Heart right ventricle (tissue), 16 donors: ENCODE results near the gene HRH3. TPM values are rescaled to one million over a fixed set of nuclear protein-coding genes. Genes with fewer than 3 reads are reported as not detected.
A peak's percentile ranks its signal among the peaks of the same experiment; 100 is the strongest.

Source experiments
- ATAC-seq, 8 donors: fragments of 200-7000 bp; cut with Tn5 transposase; one replicate each; pipeline ENCODE4 v1.9.1; 2020; ENCODE audit warnings: mild to moderate bottlenecking in 8 of 8, moderate library complexity in 8 of 8, moderate number of reproducible peaks in 1 of 8
- DNase-seq, 2 donors: peaks; one replicate each; pipeline ENCODE4 v3.0.0-alpha.2; 2020
- H3K27ac ChIP-seq, 10 donors: fragments of 200-600 bp; sonication (generic) in 2 of 10; one replicate each; pipeline versions ENCODE4 v1.5.0 to v1.8.0; 2020 to 2022; ENCODE audit warnings: mild to moderate bottlenecking in 3 of 10
- H3K27me3 ChIP-seq, 7 donors: fragments of 200-600 bp; one replicate each; pipeline ENCODE4 v1.8.0; 2021 to 2022; ENCODE audit warnings: mild to moderate bottlenecking in 2 of 7
- H3K36me3 ChIP-seq, 9 donors: fragments of 200-600 bp; sonication (generic) in 1 of 9; one replicate each; pipeline versions ENCODE4 v1.5.0 to v1.8.0; 2020 to 2022; ENCODE audit warnings: mild to moderate bottlenecking in 2 of 9
- H3K4me1 ChIP-seq, 9 donors: fragments of 200-600 bp; sonication (generic) in 1 of 9; one replicate each; pipeline versions ENCODE4 v1.5.0 to v1.8.0; 2020 to 2022; ENCODE audit warnings: mild to moderate bottlenecking in 4 of 9
- H3K4me3 ChIP-seq, 10 donors: fragments of 200-600 bp; sonication (generic) in 2 of 10; one replicate each; pipeline versions ENCODE4 v1.5.0 to v1.8.0; 2020 to 2022; ENCODE audit warnings: mild to moderate bottlenecking in 7 of 10, moderate library complexity in 2 of 10
- H3K9me3 ChIP-seq, 11 donors: fragments of 200-600 bp in 10 of 11; sonication (generic) in 2 of 11; one replicate each; pipeline versions ENCODE4 v1.5.0 to v1.8.0; 2013 to 2022; ENCODE audit warnings: mild to moderate bottlenecking in 2 of 11, control low read depth in 1 of 11, moderate library complexity in 1 of 11
- CTCF ChIP-seq, 9 donors: fragments of 200-600 bp; sonication (generic) in 2 of 9; IDR thresholded peaks; one replicate each; pipeline versions ENCODE4 v1.5.0 to v1.8.0; 2021 to 2022; ENCODE audit warnings: antibody characterized with exemption in 9 of 9, mild to moderate bottlenecking in 5 of 9, moderate library complexity in 1 of 9
- WGBS, 2 donors: extraction: QIAGEN DNeasy Blood & Tissue Kit; methylation state at CpG; one replicate each; pipeline ENCODE4 v1.1.7; 2013; ENCODE audit warnings: inconsistent platforms in 1 of 2; 5-methylcytosine and 5-hydroxymethylcytosine counted together
- intact Hi-C, 10 donors: fragments of 100-400 bp; cut with DNase I; formaldehyde crosslinking; loops; one replicate each; pipeline versions ENCODE4 v1.11.1 to v1.14.2; 2022
- polyA plus RNA-seq, 2 donors: library from polyadenylated mRNA; stranded (reverse); fragments of 200-250 nt; gene quantifications; one replicate each; pipeline ENCODE4 v1.2.3, GENCODE V29; 2013
- total RNA-seq, 10 donors: library from RNA; stranded (reverse); fragmentation: NEBNext Ultra II Directional in 3 of 10; extraction: Animal tissue kit (Norgen Biotek cat#: 25700) in 3 of 10; gene quantifications; one replicate each; pipeline versions ENCODE4 v1.2.1 to v1.2.4, GENCODE V29; 2021 to 2023
- donor health status: Arrhythmogenic right ventricular cardiomyopathy.
- donor health status: ischemic (EF 13 %, LVEDD 7.1; RV severe dilation, severe dysfunction).
- donor health status: healthy with polysubstance abuse.
- donor health status: DM: no; HTN: yes; CAD: no.
- donor health status: DM: no; HTN: no; CAD: no.
- donor health status: ischemic (EF 25% LVEDD 6.9; RV normal size, moderate dysfunction).
- donor health status: ischemic (EF 25% LVEDD 5.7; RV mildly dilated, moderate dysfunction).
- donor health status: healthy.
- donor health status: DM: yes; HTN: yes; CAD: no.
- donor health status: Ischemic cardiomyopathy.
- donor health status: ischemic (EF 35%, LVEDD 5.7; RV mildly dilated, moderate dysfunction).
- donor health status: nonischemic (EF 11% LVEDD 7.7; RV severe dilation, severe dysfunction).
- donor health status: DM: yes; HTN: yes; CAD: no.
- donor health status: PGD.
- donor health status: ischemic (EF 29% LVEDD 5.4; RV normal size, mild dysfunction).
- donor health status: nonischemic (EF 23%, LVEDD 6.1; RV moderate dilation, normal function).

HRH3 gene
- total and polyA plus RNA-seq, 12 donors, result not detected

GRCh38 chr20:62241506-62241905, 21.4 kb upstream of the HRH3 start:
- WGBS, 2 donors, result 65 to 70% methylated on average over 10 of the region's 10 CpGs
- intact Hi-C loops, result loop anchor here in 1 of 10 donors (5.0 kb wide), 1 partner anchor 59 kb away; the partner anchor contains the start of gene MTG2
- Histone ChIP-seq H3K27me3 (no peaks in the 10 kb centered on the region), H3K4me3 (no peak overlapping the region), H3K9me3 (no peaks in the 10 kb centered on the region), H3K4me1 (peaks cover 18 to 91% (median 75%) of the 10 kb centered on the region in 9 donors), H3K36me3 (peaks cover 0 to 29% (median 0%) of the 10 kb centered on the region in 9 donors), H3K27ac (peak overlapping the region in 8 of 10 donors; percentile 34 to 94 (median 68))
- TF ChIP-seq CTCF (IDR thresholded peaks at IDR 0.05), result no peak
- ATAC-seq (no peak), DNase-seq (peak in 1 of 2 donors; percentile 16)

- 87 to 95% methylated on average over 13 of the region's 13 CpGs for WGBS, 2 donors
- Histone ChIP-seq H3K4me3 (peak overlapping the region in 2 of 10 donors; percentile 76 to 77), H3K27me3 (no peaks in the 10 kb centered on the region), H3K27ac (peak overlapping the region in 9 of 10 donors; percentile 85 to 94 (median 90)), H3K4me1 (peaks cover 13 to 86% (median 64%) of the 10 kb centered on the region in 9 donors), H3K9me3 (no peaks in the 10 kb centered on the region), H3K36me3 (peaks cover 0 to 28% (median 0%) of the 10 kb centered on the region in 9 donors)
- peak in 1 of 2 donors; percentile 5 for DNase-seq
- ATAC-seq, result no peak
- intact Hi-C loops, result loop anchor here in 1 of 10 donors (5.0 kb wide), 1 partner anchor 58 kb away; the partner anchor contains the start of gene MTG2
- no peak for TF ChIP-seq CTCF (IDR thresholded peaks at IDR 0.05)
Measured at GRCh38 chr20:62240020-62240685, 20.1 kb upstream of the HRH3 start.

GRCh38 chr20:62239278-62239879, 19.3 kb upstream of the HRH3 start:
- 27 to 29% methylated on average over 23 of the region's 23 CpGs for WGBS, 2 donors
- TF ChIP-seq CTCF (IDR thresholded peaks at IDR 0.05), result no peak
- intact Hi-C loops, result loop anchor here in 2 of 10 donors (2.0 to 5.0 kb wide), 2 partner anchors 57 kb away; partner anchors contain the start of gene MTG2 (in 2 of the 2)
- H3K27ac ChIP-seq, result peak overlapping the region in 9 of 10 donors; percentile 85 to 94 (median 90)
- H3K36me3 ChIP-seq, result peaks cover 0 to 28% (median 0%) of the 10 kb centered on the region in 9 donors
- peaks cover 11 to 86% (median 58%) of the 10 kb centered on the region in 9 donors for H3K4me1 ChIP-seq
- DNase-seq (no peak), ATAC-seq (no peak)
- H3K9me3 ChIP-seq, result no peaks in the 10 kb centered on the region
- peak overlapping the region; percentile 60 to 89 (median 72) for H3K4me3 ChIP-seq
- no peaks in the 10 kb centered on the region for H3K27me3 ChIP-seq

GRCh38 chr20:62238569-62239277, 18.6 kb upstream of the HRH3 start:
- peaks cover 0 to 2% (median 0%) of the 10 kb centered on the region in 11 donors for H3K9me3 ChIP-seq
- intact Hi-C loops, result loop anchor here in 2 of 10 donors (2.0 to 5.0 kb wide), 2 partner anchors 56 kb away; partner anchors contain the start of gene MTG2 (in 2 of the 2)
- H3K4me1 ChIP-seq, result peaks cover 6 to 85% (median 53%) of the 10 kb centered on the region in 9 donors
- no peaks in the 10 kb centered on the region for H3K27me3 ChIP-seq
- H3K4me3 ChIP-seq, result peak overlapping the region; percentile 60 to 89 (median 72)
- WGBS, 2 donors, result 1% methylated on average over 57 to 70 of the region's 70 CpGs
- DNase-seq, result no peak
- no peak for ATAC-seq
- TF ChIP-seq CTCF (IDR thresholded peaks at IDR 0.05), result no peak
- H3K27ac ChIP-seq, result peak overlapping the region; percentile 55 to 94 (median 90)
- peaks cover 0 to 28% (median 0%) of the 10 kb centered on the region in 9 donors for H3K36me3 ChIP-seq
